PC-9 (cell line): ENCODE data around the gene ZC3H12C. TPM values are rescaled to one million over a fixed set of nuclear protein-coding genes. Genes with fewer than 3 reads are reported as not detected.

ENCODE experiments used
- BruUV-seq: library from RNA; stranded (reverse); fragments of 400-500 nt; replicated peaks from 2 replicates; lab custom pipeline; 2021; lab: Mats Ljungman, UMichigan
- CTCF ChIA-PET: fragments of 300-600 bp; sonication (Branson Sonifier 250); formaldehyde crosslinking; loops from one replicate; lab custom pipeline; 2022; ENCODE audit warnings: antibody characterized with exemption; lab: Charles Lee
- POLR2A ChIA-PET: fragments of 300-600 bp; sonication (Branson Sonifier 250); formaldehyde crosslinking; loops from one replicate; lab custom pipeline; 2022; ENCODE audit warnings: antibody characterized with exemption; ENCODE audit not compliant: unreplicated experiment; lab: Charles Lee
- DNase-seq, 2 experiments: peaks; one replicate each; pipeline versions ENCODE4 v3.0.0 to v3.0.0-alpha.2; 2015 to 2022; ENCODE audit warnings: mixed read lengths in 1 of 2
- H2AFZ ChIP-seq: fragments of 200-600 bp; sonication (generic); 2 replicates; pipeline ENCODE4 v1.8.1; 2017; ENCODE audit warnings: antibody characterized with exemption
- H3F3A ChIP-seq: fragments of 200-600 bp; sonication (generic); 2 replicates; pipeline ENCODE4 v1.8.1; 2017; ENCODE audit warnings: antibody characterized with exemption, mild to moderate bottlenecking, low read depth; ENCODE audit not compliant: insufficient read depth
- H3K27ac ChIP-seq: fragments of 200-600 bp; sonication (generic); 2 replicates; pipeline ENCODE4 v1.6.1; 2016; ENCODE audit warnings: mixed run types
- H3K27me3 ChIP-seq: fragments of 200-600 bp; sonication (generic); 2 replicates; pipeline ENCODE4 v1.6.1; 2016; ENCODE audit warnings: low read depth, mixed run types; ENCODE audit not compliant: insufficient read depth
- H3K36me3 ChIP-seq: fragments of 200-600 bp; sonication (generic); 2 replicates; pipeline ENCODE4 v1.6.1; 2016; ENCODE audit warnings: low read depth, mixed run types
- H3K4me1 ChIP-seq: fragments of 200-600 bp; sonication (generic); replicated peaks from 2 replicates; pipeline ENCODE4 v1.6.1; 2016; ENCODE audit warnings: mixed run types; ENCODE audit not compliant: insufficient read depth
- H3K4me2 ChIP-seq: fragments of 200-600 bp; sonication (generic); 2 replicates; pipeline ENCODE4 v1.6.1; 2017; ENCODE audit warnings: mixed run types
- H3K4me3 ChIP-seq: fragments of 200-600 bp; sonication (generic); 2 replicates; pipeline ENCODE4 v1.6.1; 2016; ENCODE audit warnings: mixed run types
- H3K79me2 ChIP-seq: fragments of 200-600 bp; sonication (generic); 2 replicates; pipeline ENCODE4 v1.6.1; 2017; ENCODE audit warnings: low read depth, mixed run types
- H3K9me2 ChIP-seq: fragments of 200-600 bp; sonication (generic); 2 replicates; pipeline ENCODE4 v1.8.1; 2017; ENCODE audit warnings: mild to moderate bottlenecking; ENCODE audit not compliant: insufficient read depth
- H3K9me3 ChIP-seq: fragments of 200-600 bp; sonication (generic); 2 replicates; pipeline ENCODE4 v1.8.1; 2016; ENCODE audit warnings: low read depth; ENCODE audit not compliant: insufficient read depth
- H4K20me1 ChIP-seq: fragments of 200-600 bp; sonication (generic); 2 replicates; pipeline ENCODE4 v1.8.1; 2017; ENCODE audit not compliant: insufficient read depth
- EZH2 ChIP-seq: fragments of 200-600 bp; sonication (generic); IDR thresholded peaks from 2 replicates; pipeline ENCODE4 v1.8.0; 2017; ENCODE audit warnings: antibody characterized with exemption, low read depth
- intact Hi-C: fragments of 100-400 bp; cut with micrococcal nuclease; formaldehyde crosslinking; loops from one replicate; pipeline ENCODE4 v1.10.0; 2022; ENCODE audit not compliant: unreplicated experiment
- total RNA-seq: library from RNA; stranded (reverse); gene quantifications from 2 replicates; pipeline ENCODE4 v1.2.3, GENCODE V29; 2021
- TF ChIP-seq, protein P1 (sequence below): fragments of 200-600 bp; sonication (generic); conservative IDR thresholded peaks from 2 replicates; pipeline ENCODE4 v1.6.1; 2017; ENCODE audit warnings: mixed run types, antibody characterized with exemption, mild to moderate bottlenecking, moderate library complexity

ZC3H12C gene
- total RNA-seq, 1 experiment from 2014 or later, result 12.4 TPM

DNA sequence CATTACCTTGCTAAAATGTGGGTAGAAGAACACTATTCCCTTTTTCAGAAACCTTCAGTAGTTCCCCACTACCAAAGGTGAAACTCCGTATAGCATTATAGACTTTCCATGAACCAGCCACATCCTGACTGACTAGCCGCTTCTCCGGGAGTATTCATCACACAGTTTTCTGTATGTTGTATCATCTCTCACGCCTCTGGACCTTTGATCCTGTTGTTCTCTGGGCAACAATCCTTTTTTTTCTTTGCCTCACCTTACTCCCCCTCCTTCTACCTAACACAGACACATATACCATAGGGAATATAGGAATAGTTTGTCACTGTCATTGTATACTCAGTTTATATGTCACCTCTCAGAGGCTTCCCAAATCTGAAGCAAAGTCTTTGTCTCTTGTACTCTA, 20.8 kb downstream of the ZC3H12C start:
- TF ChIP-seq, protein P1, sequence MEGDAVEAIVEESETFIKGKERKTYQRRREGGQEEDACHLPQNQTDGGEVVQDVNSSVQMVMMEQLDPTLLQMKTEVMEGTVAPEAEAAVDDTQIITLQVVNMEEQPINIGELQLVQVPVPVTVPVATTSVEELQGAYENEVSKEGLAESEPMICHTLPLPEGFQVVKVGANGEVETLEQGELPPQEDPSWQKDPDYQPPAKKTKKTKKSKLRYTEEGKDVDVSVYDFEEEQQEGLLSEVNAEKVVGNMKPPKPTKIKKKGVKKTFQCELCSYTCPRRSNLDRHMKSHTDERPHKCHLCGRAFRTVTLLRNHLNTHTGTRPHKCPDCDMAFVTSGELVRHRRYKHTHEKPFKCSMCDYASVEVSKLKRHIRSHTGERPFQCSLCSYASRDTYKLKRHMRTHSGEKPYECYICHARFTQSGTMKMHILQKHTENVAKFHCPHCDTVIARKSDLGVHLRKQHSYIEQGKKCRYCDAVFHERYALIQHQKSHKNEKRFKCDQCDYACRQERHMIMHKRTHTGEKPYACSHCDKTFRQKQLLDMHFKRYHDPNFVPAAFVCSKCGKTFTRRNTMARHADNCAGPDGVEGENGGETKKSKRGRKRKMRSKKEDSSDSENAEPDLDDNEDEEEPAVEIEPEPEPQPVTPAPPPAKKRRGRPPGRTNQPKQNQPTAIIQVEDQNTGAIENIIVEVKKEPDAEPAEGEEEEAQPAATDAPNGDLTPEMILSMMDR, result no peak
- TF ChIP-seq EZH2, result no peak
- H3K9me3 ChIP-seq, result no peaks in the 10 kb centered on the region
- no TSS peak for BruUV-seq
- H3K4me3 ChIP-seq, result no peak overlapping the region
- 0 out of 2 replicates have a peak, but pooled peaks cover 3% of the 10 kb centered on the region for H3K9me2 ChIP-seq
- H3K4me2 ChIP-seq, result no peak overlapping the region
- peaks cover 25% of the 10 kb centered on the region; the same call in 1 of the 2 replicates for H3K36me3 ChIP-seq
- ChIA-PET CTCF (no interaction called here), POLR2A (no interaction called here)
- H3K79me2 ChIP-seq, result peaks cover 87% of the 10 kb centered on the region
- H4K20me1 ChIP-seq, result peaks cover 11% of the 10 kb centered on the region; the same call in 1 of the 2 replicates
- no peak for DNase-seq
- intact Hi-C loops, result no loop called here
- H3K4me1 ChIP-seq, result no peaks in the 10 kb centered on the region
- no peak overlapping the region for H2AFZ ChIP-seq
- no peaks in the 10 kb centered on the region for H3K27me3 ChIP-seq
- H3F3A ChIP-seq, result peaks cover 5% of the 10 kb centered on the region; the same call in 1 of the 2 replicates
- H3K27ac ChIP-seq, result no peak overlapping the region

DNA sequence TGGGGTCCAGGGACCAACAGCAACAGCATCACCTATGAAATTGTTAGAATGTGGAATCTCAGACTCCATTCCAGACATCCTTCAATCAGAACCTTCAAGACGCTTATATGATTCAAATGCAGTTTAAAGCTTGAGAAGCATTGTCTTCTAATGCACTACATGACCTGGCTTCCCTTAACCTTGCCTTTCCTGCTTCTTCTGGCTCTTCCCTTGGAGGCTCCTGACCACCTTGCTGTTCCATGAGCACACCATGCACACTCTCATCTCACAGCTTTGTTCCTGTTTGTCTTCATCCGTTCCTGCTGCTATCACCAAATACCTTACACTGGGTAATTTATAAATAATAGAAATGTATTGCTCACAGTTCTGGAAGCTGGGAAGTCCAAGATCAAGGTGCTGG, 26.1 kb downstream of the ZC3H12C start:
- Histone ChIP-seq H3K79me2 (peaks cover 84% of the 10 kb centered on the region), H3K4me2 (no peak overlapping the region)
- DNase-seq, result no peak

DNA sequence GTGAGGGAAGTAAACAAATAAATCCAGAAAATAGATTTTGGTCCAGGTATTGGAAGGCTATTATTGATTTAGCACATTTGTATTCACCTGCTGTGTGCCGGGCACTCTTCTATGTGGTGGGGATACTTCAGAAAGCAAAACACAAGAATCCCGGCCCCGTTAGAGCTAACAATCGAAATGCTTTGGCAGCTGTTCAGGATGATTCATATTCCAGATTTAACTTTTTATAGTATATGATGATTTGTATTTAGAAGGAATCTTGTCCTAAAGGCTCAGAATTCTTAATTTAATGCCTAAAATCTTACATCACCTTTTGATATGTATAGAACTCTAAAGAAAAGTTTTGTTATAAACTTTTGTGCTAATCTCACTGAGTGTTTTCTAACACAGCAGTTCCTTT, 28.0 kb downstream of the ZC3H12C start:
- DNase-seq, result no peak
- H3K9me2 ChIP-seq, result 0 out of 2 replicates have a peak, but pooled peaks cover 3% of the 10 kb centered on the region
- H3K4me1 ChIP-seq, result no peaks in the 10 kb centered on the region
- peaks cover 23% of the 10 kb centered on the region for H3K36me3 ChIP-seq
- TF ChIP-seq, protein P1, result no peak
- no peak for TF ChIP-seq EZH2
- H3K27ac ChIP-seq, result no peak overlapping the region
- POLR2A ChIA-PET, result interaction anchor here (0.6 kb wide), 1 partner anchor 27 kb away, joined by 3 read pairs; no protein-coding TSS in a partner anchor
- no peak overlapping the region for H3K4me2 ChIP-seq
- H3K79me2 ChIP-seq, result peaks cover 81% of the 10 kb centered on the region
- CTCF ChIA-PET, result no interaction called here
- intact Hi-C loops, result no loop called here
- no peaks in the 10 kb centered on the region for H3F3A ChIP-seq
- H3K9me3 ChIP-seq, result no peaks in the 10 kb centered on the region
- H4K20me1 ChIP-seq, result peaks cover 6% of the 10 kb centered on the region; the same call in 1 of the 2 replicates
- BruUV-seq, result no TSS peak
- no peak overlapping the region for H3K4me3 ChIP-seq
- H2AFZ ChIP-seq, result no peak overlapping the region
- H3K27me3 ChIP-seq, result no peaks in the 10 kb centered on the region

More for the DNA sequence above, 26.1 kb downstream of the ZC3H12C start:
- Histone ChIP-seq H3K4me1 (no peaks in the 10 kb centered on the region), H3K4me3 (no peak overlapping the region), H3K27ac (no peak overlapping the region), H3K9me3 (no peaks in the 10 kb centered on the region), H3F3A (peaks cover 5% of the 10 kb centered on the region; the same call in 1 of the 2 replicates), H2AFZ (no peak overlapping the region), H3K27me3 (no peaks in the 10 kb centered on the region), H4K20me1 (peaks cover 6% of the 10 kb centered on the region; the same call in 1 of the 2 replicates), H3K9me2 (0 out of 2 replicates have a peak, but pooled peaks cover 3% of the 10 kb centered on the region), H3K36me3 (peaks cover 29% of the 10 kb centered on the region)
- ChIA-PET POLR2A (no interaction called here), CTCF (no interaction called here)
- no TSS peak for BruUV-seq
- no peak for TF ChIP-seq EZH2
- TF ChIP-seq, protein P1, result no peak
- intact Hi-C loops, result no loop called here
